AG10803 (cell line): ENCODE measurements around the gene IGF2BP2.

Experiments
- DNase-seq: peaks from one replicate; pipeline ENCODE4 v3.0.0; 2010; ENCODE audit warnings: low read depth
- H3K4me3 ChIP-seq: 2 replicates; pipeline ENCODE4 v1.5.1; 2011; ENCODE audit warnings: mild to moderate bottlenecking, low read length, control low read depth
- TF ChIP-seq, protein P1 (sequence below): conservative IDR thresholded peaks from 2 replicates; pipeline ENCODE4 v1.5.1; 2011; ENCODE audit warnings: mild to moderate bottlenecking, low read length, control low read depth, inconsistent platforms

Gene IGF2BP2

DNA sequence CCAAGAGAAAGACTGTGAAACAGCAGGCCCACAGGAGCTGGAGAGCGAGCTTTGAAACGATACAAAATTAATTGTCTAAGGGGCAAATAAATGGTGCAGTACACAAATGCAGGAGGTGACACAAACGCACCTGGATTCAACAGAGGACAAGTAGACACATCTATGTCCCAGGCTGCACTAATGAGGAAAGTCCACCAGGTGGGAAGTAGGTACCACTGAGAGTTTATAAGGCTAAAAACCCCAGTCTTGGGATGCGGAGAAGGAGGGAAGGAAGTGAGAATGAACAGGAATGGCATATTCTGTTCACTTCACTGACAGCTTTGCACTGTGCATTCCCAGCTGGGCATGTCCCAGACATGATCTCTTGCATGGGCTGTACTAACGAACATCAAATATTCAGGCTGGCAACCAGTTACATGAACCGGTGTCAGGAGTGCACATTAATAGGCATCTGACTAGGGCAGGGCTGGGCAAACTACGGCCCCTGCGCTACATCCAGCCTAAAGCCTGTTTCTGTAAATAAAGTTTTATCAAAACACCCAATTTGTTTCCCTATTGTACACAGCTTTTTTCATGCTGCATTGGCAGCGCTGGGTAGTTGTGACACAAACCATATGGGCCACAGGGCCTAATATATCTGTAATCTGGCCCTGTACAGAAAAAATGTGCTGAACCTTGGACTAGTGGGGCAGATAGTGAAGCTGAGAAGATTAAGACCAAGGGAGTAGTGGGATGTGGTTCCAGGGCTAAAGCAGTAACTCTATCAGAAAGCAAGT is 107.0 kb downstream of the IGF2BP2 start:
- TF ChIP-seq, protein P1, sequence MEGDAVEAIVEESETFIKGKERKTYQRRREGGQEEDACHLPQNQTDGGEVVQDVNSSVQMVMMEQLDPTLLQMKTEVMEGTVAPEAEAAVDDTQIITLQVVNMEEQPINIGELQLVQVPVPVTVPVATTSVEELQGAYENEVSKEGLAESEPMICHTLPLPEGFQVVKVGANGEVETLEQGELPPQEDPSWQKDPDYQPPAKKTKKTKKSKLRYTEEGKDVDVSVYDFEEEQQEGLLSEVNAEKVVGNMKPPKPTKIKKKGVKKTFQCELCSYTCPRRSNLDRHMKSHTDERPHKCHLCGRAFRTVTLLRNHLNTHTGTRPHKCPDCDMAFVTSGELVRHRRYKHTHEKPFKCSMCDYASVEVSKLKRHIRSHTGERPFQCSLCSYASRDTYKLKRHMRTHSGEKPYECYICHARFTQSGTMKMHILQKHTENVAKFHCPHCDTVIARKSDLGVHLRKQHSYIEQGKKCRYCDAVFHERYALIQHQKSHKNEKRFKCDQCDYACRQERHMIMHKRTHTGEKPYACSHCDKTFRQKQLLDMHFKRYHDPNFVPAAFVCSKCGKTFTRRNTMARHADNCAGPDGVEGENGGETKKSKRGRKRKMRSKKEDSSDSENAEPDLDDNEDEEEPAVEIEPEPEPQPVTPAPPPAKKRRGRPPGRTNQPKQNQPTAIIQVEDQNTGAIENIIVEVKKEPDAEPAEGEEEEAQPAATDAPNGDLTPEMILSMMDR: 0 out of 2 replicates have a peak, but pooled peaks have one; percentile 1
- no peak overlapping the region for H3K4me3 ChIP-seq
- DNase-seq: peak; percentile 52

DNA sequence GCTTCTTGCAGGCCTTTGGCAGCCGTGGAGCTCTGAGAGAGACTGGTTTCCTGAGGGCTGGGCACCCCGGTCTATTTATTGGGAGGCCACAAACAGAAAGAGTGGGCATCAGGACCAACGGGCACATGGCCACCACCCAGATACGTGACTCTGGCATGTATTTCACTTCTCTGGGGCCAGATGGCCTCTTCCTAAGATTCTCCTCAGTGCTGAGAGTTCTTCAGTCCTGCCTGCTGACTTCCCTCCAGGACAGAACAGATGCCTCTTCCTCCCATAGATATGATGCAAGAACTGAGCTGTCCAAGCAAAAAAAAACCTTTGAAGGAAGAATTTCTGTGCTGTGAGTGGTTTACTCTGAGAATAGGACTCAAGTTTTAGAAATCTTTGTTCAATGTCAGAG is 107.7 kb downstream of the IGF2BP2 start:
- TF ChIP-seq, protein P1: no peak
- H3K4me3 ChIP-seq: no peak overlapping the region
- peak; percentile 94 for DNase-seq

DNA sequence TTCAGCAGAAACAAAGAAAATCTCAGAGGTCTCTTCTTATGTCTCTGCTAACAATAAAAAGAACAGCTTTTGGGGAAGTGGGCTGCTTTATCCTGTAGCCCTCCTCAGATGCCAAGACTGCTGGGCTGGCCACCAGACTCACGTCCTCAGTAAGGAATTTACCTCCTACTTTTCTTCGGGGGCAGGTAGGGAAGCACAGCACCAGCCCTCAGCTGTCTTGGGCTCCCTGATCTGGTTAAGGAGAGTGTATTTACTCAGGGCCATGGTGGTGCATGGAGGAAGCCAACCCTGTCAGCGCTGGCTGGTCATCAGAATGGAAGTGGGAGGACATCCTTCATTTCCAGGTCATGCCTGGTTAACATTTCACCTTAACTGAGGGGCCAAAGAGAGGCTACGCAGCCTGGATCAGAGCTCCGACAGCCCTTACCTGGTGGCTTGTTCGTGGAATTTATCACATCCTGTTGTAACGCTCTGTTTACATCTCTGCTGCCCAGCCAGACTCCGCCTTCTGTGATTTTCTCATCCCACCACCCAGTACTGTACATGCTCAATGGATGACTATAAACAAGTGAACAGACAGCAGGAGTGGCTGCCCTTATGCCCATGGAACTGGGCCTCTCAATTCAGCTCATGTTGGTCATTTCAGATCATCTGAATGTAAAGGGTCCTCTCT is 108.3 kb downstream of the IGF2BP2 start:
- TF ChIP-seq, protein P1: no peak
- DNase-seq: no peak
- no peak overlapping the region for H3K4me3 ChIP-seq

DNA sequence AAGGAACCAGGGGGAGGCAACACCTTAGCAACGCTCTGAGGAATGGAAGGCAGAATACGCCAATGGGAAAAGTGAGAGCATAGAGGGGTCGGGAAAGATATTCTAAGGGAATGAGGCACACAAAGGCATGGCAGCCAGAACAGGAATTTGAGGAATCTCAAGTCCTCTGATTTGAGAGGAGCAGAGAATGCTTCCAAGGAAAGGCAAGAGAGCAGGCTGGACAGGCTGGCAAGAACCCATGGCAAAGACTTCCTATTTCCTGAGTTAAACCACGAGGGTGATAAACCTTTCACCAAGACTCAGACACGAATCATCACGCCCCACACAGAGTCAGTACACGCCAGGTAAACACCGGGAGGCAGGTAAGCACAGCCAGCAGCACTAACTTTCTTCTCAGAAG is 109.8 kb downstream of the IGF2BP2 start:
- no peak overlapping the region for H3K4me3 ChIP-seq
- TF ChIP-seq, protein P1: no peak

DNA sequence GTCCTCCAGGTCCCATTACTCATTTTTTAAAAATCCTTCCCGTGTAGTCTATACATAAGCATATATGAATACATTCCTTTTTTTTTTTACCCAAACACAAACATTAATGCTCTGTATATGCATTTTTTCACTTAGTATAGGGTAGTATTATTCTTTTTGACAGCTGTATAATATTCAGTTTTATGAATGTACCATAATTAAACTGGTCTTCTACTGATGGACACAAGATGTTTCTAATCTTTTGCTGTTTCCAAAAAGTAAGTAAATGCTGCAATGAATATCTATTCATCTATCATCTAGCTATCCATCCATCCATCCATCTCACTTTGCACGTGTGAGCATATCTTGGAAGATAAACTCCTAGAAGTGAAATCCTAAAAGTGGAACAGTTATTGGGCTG is 110.8 kb downstream of the IGF2BP2 start:
- TF ChIP-seq, protein P1: no peak
- H3K4me3 ChIP-seq: no peak overlapping the region

More for the DNA sequence above, 109.8 kb downstream of the IGF2BP2 start:
- DNase-seq: peak; percentile 86

DNA sequence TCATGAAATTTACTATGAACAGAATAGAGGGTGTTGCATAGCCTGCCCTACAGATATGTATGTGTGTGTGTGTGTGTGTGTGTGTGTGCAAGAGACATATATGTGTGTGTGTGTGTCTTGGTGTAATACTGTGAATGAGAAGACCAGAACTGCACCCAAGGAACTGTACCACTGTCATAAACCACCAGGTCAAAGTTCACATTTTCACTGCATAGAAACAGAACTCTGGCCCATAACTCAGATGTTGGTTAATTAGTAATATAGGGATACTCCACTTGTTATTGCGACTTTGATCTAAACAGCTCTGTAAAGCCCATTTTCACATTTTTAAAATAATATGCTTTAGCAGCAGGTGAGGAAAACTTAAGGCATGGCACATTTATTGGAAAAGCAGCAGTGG is 111.8 kb downstream of the IGF2BP2 start:
- TF ChIP-seq, protein P1: no peak
- no peak for DNase-seq
- H3K4me3 ChIP-seq: no peak overlapping the region

More for the DNA sequence above, 110.8 kb downstream of the IGF2BP2 start:
- no peak for DNase-seq

DNA sequence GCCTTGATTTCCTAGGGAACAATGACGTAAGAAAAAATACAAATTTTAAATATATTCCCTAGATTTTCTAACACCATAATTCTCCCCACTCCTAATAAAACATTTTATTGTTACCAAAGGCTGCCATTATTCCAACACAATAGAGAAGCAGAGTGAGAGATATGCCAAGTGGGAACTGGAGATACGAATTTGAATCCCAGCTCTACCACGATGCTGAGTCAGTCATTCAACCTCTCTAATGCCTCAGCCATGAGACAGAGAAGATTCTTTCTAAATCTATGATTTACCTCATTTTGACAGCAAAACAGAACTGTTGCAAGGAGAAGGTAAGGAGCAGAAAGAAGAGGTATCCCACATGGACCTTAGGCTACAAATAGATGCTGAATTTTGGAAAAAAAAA is 112.5 kb downstream of the IGF2BP2 start:
- peak; percentile 36 for DNase-seq
- TF ChIP-seq, protein P1: no peak
- no peak overlapping the region for H3K4me3 ChIP-seq
